OCI-M2 (cell line): ENCODE results near the gene FKBP2.

Experiments
- DNase-seq: peaks from one replicate; lab custom pipeline; 2025; ENCODE audit not compliant: unreplicated experiment; lab: John Stamatoyannopoulos, UW

The FKBP2 gene

DNA sequence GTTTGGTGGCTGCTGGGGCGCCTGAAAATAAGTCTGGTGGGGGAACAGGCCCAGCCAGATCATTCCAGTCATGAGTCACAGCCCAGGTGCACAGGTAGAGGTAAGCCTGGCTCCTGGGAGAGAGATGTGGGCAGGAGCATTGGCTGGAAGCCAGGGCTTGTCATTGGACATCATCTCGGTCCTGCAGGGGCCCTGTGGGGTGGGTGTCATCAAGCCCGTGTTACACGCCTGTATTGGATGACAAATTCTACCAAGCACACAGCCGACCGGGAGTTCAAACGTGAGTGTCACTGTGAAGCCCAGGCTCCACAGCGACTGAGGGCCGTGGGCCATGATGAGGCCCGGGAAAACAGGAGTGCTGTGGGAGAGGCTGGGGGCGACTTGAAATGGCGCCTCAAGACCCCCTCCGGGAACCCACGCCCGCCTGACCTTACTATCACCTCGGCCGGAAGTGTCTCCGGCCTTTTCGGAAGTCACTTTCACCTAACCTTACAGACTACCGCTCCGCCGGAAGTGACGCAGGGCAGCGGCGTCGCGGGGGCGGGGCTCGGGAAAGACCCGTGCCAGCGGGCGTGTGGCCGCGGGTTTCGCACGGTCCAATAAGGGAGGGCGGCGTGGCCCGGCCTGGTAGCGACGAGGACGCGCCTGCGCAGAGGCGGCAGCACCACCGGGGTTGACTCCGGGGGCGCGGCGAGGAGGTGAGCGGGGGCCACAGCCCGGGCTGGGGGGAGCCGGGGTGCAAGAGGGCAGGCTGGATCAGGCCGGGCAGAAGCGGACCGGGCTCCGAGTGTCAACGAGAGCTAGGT, at the start of gene FKBP2:
TSS of gene FKBP2 (plus strand) at position 661 of the 806 bp plus-strand sequence. CDS start 1,293 bp downstream, outside the sequence.
- no peak for DNase-seq

DNA sequence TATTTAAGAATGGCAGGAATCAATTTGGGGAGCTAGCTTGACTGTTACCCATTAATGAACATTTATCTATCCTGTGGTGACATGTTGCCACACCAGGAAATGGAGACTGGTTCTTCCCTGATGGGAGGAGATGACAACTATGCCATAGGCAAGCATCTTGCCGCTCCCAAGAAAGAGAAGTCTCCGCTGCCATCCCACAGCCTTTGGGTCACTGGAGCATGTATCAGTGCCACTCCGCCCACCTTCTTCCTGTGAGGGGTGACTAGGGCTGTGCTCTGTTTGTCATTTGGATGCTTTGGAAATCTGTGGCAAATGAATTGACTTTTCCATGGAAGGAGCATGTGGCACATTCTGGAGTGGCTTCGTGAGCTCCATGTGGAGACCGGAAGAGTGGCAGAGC, 48.5 kb upstream of the FKBP2 start:
- DNase-seq, result no peak

DNA sequence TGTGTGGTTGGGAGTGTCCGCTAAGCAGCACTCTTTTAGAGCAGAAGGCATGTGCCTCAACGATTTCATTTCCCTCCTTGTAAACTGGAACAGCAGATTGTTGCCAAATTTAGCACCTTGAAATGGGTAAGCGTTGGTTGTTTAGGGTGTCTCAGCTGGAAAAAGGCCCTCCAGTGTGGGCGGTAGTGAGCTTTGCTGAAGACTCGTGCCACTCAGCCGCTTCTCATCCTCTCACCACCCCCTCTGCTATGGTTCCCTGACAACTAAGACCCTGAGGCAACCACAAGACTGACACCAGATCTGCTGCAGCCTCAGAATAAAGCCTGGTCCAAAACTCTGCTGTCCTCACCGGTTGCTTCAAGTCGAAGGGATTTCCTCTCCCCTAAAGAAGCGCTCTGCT, 44.3 kb upstream of the FKBP2 start:
- DNase-seq, result no peak

DNA sequence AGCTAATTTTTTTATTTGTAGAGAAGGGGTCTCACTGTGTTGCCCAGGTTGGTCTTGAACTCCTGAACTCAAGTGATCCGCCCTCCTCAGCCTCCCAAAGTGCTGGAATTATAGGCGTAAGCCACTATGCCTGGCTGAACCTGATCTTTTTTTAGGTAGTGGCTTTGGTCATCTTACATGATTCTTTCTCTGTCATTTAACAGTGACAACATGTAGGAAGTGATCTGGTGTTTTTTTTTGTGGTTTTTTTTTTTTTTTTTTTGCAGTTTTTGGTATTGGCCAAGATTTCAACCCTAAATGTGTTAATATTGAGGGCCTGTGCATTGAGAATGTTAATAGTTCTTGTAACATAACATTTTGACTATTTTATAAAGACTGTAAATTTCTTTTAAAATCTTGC, 42.4 kb upstream of the FKBP2 start:
- no peak for DNase-seq

DNA sequence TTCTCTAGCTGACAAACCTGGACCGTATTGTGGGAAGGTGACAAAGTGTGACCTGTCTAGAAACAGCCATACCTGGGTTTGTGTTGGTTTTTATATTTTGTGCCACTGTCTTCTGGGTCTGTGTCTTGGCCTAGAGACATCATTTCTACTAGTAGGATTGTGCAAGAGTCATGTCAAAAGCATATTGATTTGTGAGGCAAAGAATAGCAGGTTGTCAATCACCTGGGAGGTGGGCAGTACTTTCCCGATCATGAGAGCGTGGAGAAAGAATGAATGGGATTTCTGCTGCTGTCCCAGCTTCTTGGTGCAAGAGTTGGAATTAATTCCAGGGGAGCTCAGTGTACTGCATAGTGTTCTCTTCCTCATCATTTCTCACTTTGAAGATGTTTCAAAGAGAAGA, 39.4 kb upstream of the FKBP2 start:
- DNase-seq, result no peak

DNA sequence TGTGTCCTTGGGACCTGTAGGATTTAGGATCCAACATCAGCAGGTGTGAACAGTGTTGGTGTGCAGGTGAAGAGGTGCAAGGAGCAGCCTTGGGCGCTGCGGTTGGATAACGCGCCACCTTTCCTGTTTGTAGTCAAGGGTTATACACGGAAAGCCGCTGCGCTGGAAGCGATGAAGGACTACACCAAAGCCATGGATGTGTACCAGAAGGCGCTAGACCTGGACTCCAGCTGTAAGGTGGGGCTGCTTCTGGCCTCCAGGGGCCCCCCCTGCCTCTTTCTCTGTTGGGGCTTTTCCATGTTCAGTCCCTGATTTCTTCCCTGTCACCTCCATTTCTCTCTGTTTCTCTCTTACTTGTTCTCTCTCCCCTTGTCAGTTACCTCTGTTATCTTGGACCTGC, 37.9 kb upstream of the FKBP2 start:
- no peak for DNase-seq

DNA sequence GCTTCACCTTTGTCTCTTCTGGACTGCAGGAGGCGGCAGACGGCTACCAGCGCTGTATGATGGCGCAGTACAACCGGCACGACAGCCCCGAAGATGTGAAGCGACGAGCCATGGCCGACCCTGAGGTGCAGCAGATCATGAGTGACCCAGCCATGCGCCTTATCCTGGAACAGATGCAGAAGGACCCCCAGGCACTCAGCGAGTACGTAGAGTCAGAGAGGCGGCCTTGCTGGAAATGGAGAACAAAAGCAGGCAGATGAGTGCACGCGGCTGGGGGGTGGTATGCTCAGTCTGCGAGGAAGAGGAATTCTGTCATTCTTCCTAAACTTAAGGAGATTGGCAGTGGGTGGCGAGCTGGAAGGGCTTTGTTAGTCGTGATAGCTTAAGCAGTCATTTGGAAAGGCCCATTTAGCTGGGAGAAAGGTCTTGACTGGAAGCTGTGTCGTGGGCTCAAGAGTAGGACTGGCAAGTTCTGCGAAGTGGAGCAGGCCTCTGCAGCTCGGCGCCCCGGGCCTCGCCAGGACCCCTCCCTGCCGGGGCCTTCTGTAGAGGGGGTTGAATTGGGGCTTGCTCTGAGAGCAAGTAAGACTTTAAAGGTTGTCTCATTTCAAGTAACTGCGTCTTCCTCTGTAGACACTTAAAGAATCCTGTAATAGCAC, 37.3 kb upstream of the FKBP2 start:
- no peak for DNase-seq

DNA sequence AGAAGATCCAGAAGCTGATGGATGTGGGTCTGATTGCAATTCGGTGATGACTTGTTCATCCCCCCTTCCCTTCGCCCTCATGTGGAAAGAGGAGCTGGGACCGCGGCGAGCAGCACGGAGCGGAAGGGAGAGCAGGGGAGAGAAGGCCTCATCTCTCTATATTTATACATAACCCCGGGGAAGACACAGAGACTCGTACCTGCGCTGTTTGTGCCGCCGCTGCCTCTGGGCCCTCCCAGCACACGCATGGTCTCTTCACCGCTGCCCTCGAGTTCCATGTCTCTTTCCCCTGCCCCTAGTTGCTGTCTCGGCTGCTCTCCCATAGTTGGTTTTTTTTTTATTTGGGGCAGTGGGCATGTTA, 36.8 kb upstream of the FKBP2 start:
- DNase-seq, result no peak

DNA sequence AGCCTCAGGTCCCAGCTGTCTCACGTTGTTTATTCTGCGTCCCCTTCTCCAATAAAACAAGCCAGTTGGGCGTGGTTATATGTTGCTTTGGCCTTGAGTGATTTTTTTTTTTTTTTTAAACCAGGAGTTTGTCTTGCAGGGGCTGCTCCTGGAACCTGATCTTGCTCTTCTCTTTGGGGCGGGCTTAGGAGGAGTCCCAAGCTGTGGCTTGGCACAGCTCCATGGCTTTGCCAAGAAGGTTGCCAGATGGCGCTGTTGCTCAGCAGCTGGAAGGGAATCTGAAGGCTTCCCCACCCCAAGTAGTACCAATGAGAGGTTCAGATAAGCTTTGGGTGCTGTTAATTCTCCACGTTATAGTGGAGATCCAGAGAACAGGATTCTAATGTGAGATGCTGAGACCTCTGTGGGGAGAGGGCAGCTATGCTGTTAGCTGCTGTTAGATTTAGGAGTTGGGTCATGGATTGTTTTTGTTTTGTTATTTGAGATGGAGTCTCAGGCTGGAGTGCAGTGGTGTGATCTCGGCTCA, 36.4 kb upstream of the FKBP2 start:
- peak; percentile 44 for DNase-seq

DNA sequence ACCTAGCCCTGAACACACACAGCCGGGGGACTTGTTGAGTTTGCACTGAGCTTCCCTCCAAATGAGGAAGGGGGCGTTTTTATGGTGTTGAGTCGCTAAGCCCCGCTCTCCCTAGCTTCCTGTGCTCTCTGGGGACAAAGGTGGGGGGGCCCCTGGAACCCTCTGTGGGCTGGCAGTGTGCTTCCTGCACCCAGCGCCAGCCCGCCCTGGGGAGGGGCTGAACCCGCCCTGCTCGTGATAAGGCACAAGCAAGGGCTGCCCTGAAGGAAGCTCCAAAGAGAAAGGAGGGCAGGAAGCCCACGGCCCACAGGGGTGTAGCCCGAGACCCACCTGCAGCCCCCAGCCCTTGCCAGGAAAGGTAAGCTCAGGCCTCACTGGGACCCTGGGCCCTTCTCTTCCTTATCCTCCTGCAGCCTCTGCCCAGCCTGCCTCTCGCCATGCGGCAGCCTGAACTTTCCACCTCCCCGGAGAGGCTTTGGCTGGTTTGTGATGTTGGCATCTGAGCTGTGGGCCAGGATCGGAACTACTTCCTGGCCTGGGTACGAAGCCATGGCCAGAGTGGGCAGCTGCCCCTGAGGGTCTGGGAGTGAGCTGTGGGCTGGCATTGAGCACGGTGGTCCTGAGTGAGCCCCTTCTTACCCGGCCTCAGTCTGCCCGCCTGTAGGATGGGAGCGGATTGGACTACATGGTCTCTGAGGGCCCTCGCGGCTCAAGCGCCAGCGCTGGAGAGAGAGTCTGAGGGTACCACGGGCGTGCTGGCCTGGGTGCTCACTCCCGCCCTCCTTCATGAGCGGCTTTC, 34.2 kb upstream of the FKBP2 start, which contains the start of gene FERMT3:
TSS of gene FERMT3 (plus strand) at position 265 of the 799 bp plus-strand sequence. CDS start 644 bp downstream, outside the sequence.
- DNase-seq, result no peak

DNA sequence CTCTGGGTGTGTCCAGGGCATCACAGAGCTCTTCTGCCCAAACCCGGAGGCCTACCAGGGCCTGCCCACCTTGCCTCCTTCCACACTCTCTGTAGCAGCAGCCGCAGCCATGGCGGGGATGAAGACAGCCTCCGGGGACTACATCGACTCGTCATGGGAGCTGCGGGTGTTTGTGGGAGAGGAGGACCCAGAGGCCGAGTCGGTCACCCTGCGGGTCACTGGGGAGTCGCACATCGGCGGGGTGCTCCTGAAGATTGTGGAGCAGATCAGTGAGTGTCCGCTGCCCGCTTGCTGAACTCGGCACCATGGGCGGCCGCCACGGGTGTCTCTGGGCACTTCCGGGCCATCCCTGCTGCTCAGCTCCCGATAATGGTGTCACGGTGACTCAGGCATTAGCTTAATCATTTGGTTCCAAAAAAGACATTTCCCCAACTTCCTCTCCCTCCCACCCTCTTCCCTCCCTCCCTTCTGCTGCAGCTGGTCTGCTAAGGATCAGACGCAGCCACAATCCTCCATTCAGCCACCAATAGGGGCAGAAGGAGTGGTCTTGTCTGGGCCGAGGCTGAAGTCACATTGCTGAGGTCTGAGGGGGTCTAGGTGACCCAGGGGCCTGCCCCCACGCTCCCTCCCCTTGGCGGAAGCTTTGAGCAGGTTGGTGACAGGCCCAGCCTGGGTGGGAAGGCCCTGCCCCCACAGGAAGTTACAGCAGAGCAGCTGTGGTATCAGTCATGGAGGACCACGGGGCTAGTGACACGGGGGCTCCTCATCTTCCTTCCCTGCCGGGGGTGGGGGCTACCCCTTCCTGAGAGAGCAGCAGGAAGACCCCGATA, 33.4 kb upstream of the FKBP2 start:
- DNase-seq, result peak; percentile 53

DNA sequence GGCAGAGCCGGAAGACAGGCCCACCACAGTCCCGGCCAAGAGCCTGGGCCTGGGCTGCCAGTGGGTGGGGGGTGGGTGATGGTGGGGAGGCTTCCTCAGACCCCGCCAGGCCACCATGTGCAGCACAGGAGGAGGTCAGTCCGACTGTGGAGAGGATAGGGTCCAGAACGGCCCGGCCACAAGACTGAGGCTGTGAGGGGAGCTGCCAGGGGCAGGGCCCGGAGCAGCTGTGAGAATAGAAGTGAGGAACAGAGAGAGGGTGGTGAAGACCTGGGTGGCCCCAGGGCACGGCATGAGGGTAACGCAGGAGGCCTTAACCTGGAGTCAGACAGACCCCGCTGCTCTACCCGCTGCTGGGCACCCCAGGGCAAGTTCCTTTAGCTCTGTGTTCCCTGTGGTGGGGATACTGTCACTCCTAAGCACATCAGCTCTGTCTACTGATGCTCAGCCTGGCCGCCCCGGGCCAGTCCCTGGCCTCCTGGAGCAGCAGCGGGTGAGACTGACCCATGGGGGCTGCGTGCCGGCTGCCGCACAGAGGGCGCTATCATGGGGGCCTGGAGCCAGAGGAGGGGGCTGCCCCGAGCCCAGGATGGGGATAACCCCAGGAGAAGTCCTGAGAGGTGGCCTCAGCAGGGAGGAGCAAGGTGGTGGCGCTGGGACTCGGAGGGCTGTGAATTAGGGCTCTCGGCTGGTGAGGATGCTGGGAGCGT, 32.7 kb upstream of the FKBP2 start:
- DNase-seq, result no peak

DNA sequence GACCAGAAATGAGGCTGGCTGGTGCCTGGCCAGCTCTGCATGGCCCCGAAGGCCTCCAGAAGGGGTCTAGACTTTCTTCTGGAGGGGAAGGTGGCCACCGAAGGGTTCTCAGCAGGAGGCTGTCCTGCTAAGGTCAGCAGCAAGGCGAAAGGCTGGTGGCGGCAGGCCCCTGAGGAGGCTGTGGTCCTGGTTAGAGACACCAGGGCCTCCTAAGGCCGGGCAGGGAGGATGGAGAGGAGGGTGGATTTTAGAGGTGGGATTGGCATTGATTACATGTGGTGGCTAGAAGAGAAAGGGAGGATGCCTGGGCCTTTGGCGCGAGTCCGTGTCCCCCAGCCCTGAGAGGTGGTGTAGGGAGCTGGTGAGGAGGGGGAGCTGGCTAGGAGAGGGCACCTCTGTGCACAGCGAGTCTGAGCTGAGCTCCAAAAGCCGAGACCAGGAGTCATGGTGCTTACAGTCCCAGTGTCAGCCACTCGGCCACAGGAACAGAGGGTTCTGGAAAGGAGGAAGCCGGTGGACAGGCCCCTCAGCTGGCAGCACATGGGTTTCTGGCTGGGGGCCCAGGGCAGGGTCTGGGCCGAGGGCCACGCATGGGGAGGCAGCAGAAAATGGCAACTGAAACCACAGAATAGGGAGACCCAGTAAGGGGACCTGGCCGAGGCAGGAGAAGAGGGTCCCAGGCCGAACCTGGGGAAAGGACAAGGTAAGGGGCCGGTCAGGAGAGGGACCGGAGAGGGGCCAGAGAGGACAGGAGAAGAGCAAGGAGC, 31.9 kb upstream of the FKBP2 start:
- DNase-seq, result no peak

DNA sequence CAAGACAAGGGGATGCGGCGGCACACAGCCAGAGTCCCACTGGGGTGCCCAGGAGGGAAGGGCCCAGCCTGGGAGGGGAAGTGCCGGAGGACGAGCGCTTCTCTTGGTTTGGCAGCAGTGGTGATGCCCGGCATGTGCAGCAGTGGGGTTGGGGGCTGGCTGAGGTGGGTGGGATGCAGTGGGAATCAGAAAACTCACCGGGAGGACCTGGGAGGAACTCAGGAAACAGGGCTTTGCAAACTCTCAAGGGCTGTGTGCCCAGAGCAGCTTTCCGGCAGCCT, 31.4 kb upstream of the FKBP2 start:
- no peak for DNase-seq

DNA sequence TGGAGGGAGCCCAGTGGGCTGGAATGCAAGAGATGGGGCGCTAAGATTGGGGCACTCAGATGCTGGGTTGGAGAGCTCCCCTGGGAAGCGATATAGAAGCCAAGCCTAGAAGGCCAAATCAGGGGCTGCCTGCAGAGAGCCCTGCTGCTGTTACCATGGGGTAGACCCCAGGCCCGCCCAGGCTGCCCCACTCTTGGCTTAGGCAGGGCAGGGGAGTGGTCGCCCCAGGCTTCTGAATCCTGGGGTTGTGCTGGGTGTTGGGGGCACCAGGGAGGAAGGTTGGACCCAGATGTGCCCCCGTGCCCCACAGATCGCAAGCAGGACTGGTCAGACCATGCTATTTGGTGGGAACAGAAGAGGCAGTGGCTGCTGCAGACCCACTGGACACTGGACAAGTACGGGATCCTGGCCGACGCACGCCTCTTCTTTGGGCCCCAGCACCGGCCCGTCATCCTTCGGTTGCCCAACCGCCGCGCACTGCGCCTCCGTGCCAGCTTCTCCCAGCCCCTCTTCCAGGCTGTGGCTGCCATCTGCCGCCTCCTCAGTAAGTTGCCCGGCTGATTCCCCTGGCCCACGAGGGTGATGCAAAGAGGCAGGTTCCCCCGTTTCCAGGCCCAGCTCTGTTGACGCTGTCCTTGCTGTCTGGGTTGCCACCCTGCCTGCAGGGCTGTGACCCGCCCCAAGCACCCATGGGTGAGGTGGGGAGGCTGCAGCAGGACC, 30.4 kb upstream of the FKBP2 start:
- no peak for DNase-seq

DNA sequence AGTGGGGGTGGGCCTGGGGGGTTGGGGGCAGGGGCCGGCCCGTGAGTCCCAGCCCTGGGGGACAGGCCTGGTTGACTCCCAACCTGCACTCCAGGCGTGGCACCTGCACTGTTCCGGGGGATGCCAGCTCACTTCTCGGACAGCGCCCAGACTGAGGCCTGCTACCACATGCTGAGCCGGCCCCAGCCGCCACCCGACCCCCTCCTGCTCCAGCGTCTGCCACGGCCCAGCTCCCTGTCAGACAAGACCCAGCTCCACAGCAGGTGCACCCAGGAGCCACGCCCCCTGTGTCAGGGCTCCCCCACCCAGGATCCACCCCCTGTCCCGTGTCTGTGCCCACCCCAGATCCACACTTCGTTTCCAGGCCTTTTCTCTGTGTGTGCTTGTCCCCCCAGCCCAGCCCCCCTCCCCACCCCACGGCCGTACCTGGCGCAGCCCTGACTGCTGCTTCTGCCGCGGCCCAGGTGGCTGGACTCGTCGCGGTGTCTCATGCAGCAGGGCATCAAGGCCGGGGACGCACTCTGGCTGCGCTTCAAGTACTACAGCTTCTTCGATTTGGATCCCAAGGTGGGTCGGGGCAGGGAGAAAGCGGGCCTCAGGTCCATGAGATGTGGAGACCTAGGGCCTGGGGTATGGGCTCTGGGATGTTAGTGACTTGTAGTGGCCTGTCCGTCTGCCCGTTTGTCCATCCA, 29.6 kb upstream of the FKBP2 start:
- DNase-seq, result no peak

DNA sequence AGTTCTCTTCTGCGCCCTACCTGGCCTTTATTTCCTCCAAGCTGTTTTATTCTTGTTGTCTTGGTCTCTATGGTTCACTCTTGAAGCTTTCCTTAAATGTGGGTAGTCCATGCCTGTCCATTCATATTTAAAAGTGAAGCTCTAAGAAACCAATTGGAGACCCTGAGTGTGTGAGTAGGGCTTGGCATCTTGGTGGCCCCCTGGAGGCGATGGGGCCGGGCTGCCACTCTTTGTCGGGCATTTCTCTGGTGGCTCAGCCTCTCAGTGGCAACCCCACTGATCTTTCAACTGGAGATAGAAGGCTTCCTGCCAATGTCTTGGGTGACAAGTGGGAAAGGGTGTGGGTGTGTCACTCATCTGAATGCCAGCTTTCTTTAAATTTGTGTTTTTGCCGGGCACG, 24.0 kb upstream of the FKBP2 start:
- DNase-seq, result no peak

DNA sequence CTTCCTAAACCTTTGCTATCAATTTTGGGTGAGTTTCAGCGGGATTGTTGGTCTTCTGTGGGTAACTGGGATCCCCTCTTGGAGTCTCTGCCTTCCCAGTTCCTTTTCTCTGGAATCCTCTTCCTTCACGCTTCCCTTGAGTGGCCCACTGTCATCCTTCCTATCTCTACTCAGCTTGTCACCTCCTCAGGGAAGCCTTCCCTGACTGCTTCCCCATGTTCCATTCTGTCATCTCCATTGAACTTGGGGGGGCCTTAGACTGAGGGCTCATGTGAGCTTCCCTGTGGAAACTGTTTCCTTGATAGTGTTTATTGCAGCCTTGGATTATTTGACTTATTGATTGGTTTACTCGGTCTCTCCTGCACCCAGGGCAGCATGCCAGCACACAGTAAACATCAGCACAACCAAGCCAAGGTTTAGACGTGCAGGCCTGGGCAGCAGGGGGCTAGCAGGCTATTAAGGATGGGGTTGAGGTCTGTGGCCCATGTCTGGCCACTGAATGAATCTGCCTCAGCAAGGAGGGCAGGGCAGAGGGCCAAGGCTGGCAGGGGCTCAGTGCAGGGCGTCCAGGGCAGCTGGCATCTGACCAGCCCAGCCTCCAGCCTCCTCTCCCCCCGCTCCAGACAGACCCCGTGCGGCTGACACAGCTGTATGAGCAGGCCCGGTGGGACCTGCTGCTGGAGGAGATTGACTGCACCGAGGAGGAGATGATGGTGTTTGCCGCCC, 22.1 kb upstream of the FKBP2 start:
- no peak for DNase-seq
